HCT116 (cell line): Measurements from ENCODE around the gene TAF3.

ENCODE experiments used
- CTCF ChIP-seq, 3 experiments: fragments of 200-600 bp in 1 of 3; sonication (generic) in 1 of 3; IDR thresholded peaks in 2 of 3; conservative IDR thresholded peaks in 1 of 3; 2 replicates each; pipeline ENCODE4 v1.5.1; 2012 to 2017; ENCODE audit warnings: low read depth in 2 of 3, low read length in 2 of 3, antibody characterized with exemption in 1 of 3, borderline replicate concordance in 1 of 3, control low read depth in 1 of 3, mild to moderate bottlenecking in 1 of 3, mixed read lengths in 1 of 3, mixed run types in 1 of 3, moderate library complexity in 1 of 3; ENCODE audit not compliant: insufficient read depth in 1 of 3
- ZBTB33 ChIP-seq: IDR thresholded peaks from 2 replicates; pipeline ENCODE4 v1.6.1; 2011; ENCODE audit warnings: mild to moderate bottlenecking, low read length, moderate library complexity; ENCODE audit not compliant: insufficient replicate concordance; ENCODE audit errors: extremely low read depth

GRCh38 chr10:8056378-8056777 lies 238.1 kb downstream of the TAF3 start:
- TF ChIP-seq CTCF (IDR thresholded peaks at IDR 0.05 in 2 of 3, conservative IDR thresholded peaks at IDR 0.05 in 1 of 3; ENCODE audit: borderline replicate concordance in 1 of 3, insufficient read depth in 1 of 3, low read depth in 2 of 3, low read length in 2 of 3): no peak
- no peak for TF ChIP-seq ZBTB33
